A549 (cell line): ENCODE measurements around the gene SRGAP1. TPM values are rescaled to one million over a fixed set of nuclear protein-coding genes. Genes with fewer than 3 reads are reported as not detected.

ENCODE experiments used
- ATAC-seq, 2 experiments: fragments of 200-7000 bp in 1 of 2; fragments of >200 bp in 1 of 2; cut with Nextera tagmentation in 1 of 2; cut with Tn5 transposase in 1 of 2; 3 replicates each; pipeline versions ENCODE4 v1.8.0 to v1.9.1; 2018 to 2020; ENCODE audit warnings: mild to moderate bottlenecking in 1 of 2, moderate library complexity in 1 of 2
- CTCF ChIA-PET: fragments of 300-600 bp; sonication (Branson Sonifier 250); formaldehyde crosslinking; extraction: SDS; loops from one replicate; lab custom pipeline; 2021; ENCODE audit warnings: antibody characterized with exemption, inconsistent platforms; lab: Yijun Ruan, JAX
- POLR2A ChIA-PET: fragments of 350-600 bp; formaldehyde crosslinking; extraction: SDS; loops from one replicate; lab custom pipeline; 2021; ENCODE audit warnings: antibody characterized with exemption, inconsistent platforms; lab: Yijun Ruan, JAX
- DNase-seq, 2 experiments: peaks; one replicate each; pipeline versions ENCODE4 v3.0.0 to v3.0.0-alpha.2; 2011 to 2016; ENCODE audit warnings: low read depth in 1 of 2, low spot score in 1 of 2
- FAIRE-seq: peaks from 2 replicates; lab custom pipeline; 2011; peaks lifted over from hg19 to GRCh38; lab: Jason Lieb, UNC
- H3K27ac ChIP-seq, 2 experiments: fragments of >200 bp; sonication (Bioruptor Twin); formaldehyde crosslinking; 3 replicates each; pipeline ENCODE4 v1.5.1; 2016 to 2017
- H3K4me1 ChIP-seq: fragments of >200 bp; sonication (Bioruptor Twin); formaldehyde crosslinking; 3 replicates; pipeline ENCODE4 v1.6.1; 2016
- H3K4me2 ChIP-seq: fragments of >200 bp; sonication (Bioruptor Twin); formaldehyde crosslinking; 3 replicates; pipeline ENCODE4 v1.6.1; 2016
- H3K4me3 ChIP-seq: fragments of >200 bp; sonication (Bioruptor Twin); formaldehyde crosslinking; 3 replicates; pipeline ENCODE4 v1.5.1; 2016
- H3K9me3 ChIP-seq: fragments of >200 bp; sonication (Bioruptor Twin); formaldehyde crosslinking; 3 replicates; pipeline ENCODE4 v1.6.1; 2016
- CEBPB ChIP-seq, 2 experiments: fragments of >200 bp in 1 of 2; sonication (Bioruptor Twin) in 1 of 2; formaldehyde crosslinking in 1 of 2; IDR thresholded peaks; 2 replicates each; pipeline ENCODE4 v1.6.1; 2012 to 2016
- CHD2 ChIP-seq: fragments of 150-350 bp; IDR thresholded peaks from 2 replicates; pipeline ENCODE4 v1.6.1; 2014; ENCODE audit warnings: low read length; ENCODE audit not compliant: partially characterized antibody
- CHD4 ChIP-seq: fragments of 200-600 bp; sonication (generic); IDR thresholded peaks from 2 replicates; pipeline ENCODE4 v1.6.1; 2016; ENCODE audit warnings: antibody characterized with exemption, mild to moderate bottlenecking, borderline replicate concordance
- EHF ChIP-seq: fragments of 250-450 bp; sonication (Bioruptor Pico); IDR thresholded peaks from 2 replicates; pipeline ENCODE4 v1.5.0; 2020; ENCODE audit warnings: mild to moderate bottlenecking
- EP300 ChIP-seq, 2 experiments: fragments of >200 bp; sonication (Bioruptor Twin); formaldehyde crosslinking; IDR thresholded peaks; 2 replicates in 1 of 2; 3 replicates in 1 of 2; pipeline ENCODE4 v1.6.1; 2016 to 2017
- ESRRA ChIP-seq: fragments of 150-350 bp; IDR thresholded peaks from 2 replicates; pipeline ENCODE4 v1.6.1; 2014; ENCODE audit warnings: mild to moderate bottlenecking, low read length, borderline replicate concordance
- GATA3 ChIP-seq: IDR thresholded peaks from 2 replicates; pipeline ENCODE4 v1.6.1; 2012; ENCODE audit warnings: borderline replicate concordance
- HDAC2 ChIP-seq: fragments of 200-600 bp; sonication (generic); IDR thresholded peaks from 2 replicates; pipeline ENCODE4 v1.6.1; 2016
- HEYL ChIP-seq: fragments of 250-450 bp; sonication (Bioruptor Pico); IDR thresholded peaks from 2 replicates; pipeline ENCODE4 v1.8.0; 2021; ENCODE audit warnings: mild to moderate bottlenecking, moderate library complexity
- HOXB13 ChIP-seq: fragments of 250-450 bp; sonication (Bioruptor Pico); IDR thresholded peaks from 2 replicates; pipeline ENCODE4 v1.5.0; 2020; ENCODE audit warnings: low read depth, mild to moderate bottlenecking, moderate library complexity
- HOXB5 ChIP-seq: fragments of 250-450 bp; sonication (Bioruptor Pico); IDR thresholded peaks from 2 replicates; pipeline ENCODE4 v1.5.0; 2020; ENCODE audit warnings: mild to moderate bottlenecking, moderate library complexity
- JUN ChIP-seq, 2 experiments: fragments of >200 bp; sonication (Bioruptor Twin); formaldehyde crosslinking; IDR thresholded peaks; 2 replicates in 1 of 2; 3 replicates in 1 of 2; pipeline ENCODE4 v1.6.1; 2016 to 2017
- KDM1A ChIP-seq: fragments of 200-600 bp; sonication (generic); IDR thresholded peaks from 2 replicates; pipeline ENCODE4 v1.6.1; 2016; ENCODE audit warnings: low read depth, mild to moderate bottlenecking
- MAZ ChIP-seq: fragments of 150-350 bp; IDR thresholded peaks from 2 replicates; pipeline ENCODE4 v1.6.1; 2014; ENCODE audit warnings: antibody characterized with exemption, low read depth, low read length, borderline replicate concordance
- MYC ChIP-seq: IDR thresholded peaks from 2 replicates; pipeline ENCODE4 v1.6.1; 2012; ENCODE audit warnings: mild to moderate bottlenecking, inconsistent platforms, low read length, improper control_type of control experiment, borderline replicate concordance
- NFE2L2 ChIP-seq: fragments of 150-350 bp; conservative IDR thresholded peaks from 2 replicates; pipeline ENCODE4 v1.6.1; 2014; ENCODE audit warnings: low read length
- NPAS2 ChIP-seq: fragments of 250-450 bp; sonication (Bioruptor Pico); IDR thresholded peaks from 2 replicates; pipeline ENCODE4 v1.8.0; 2022; ENCODE audit warnings: mild to moderate bottlenecking, moderate library complexity, borderline replicate concordance
- PHF8 ChIP-seq: fragments of 200-600 bp; sonication (generic); IDR thresholded peaks from 2 replicates; pipeline ENCODE4 v1.6.1; 2016; ENCODE audit warnings: low read depth, mild to moderate bottlenecking, antibody characterized with exemption, moderate library complexity, borderline replicate concordance
- POLR2A ChIP-seq: IDR thresholded peaks from 2 replicates; pipeline ENCODE4 v1.6.1; 2012; ENCODE audit warnings: mild to moderate bottlenecking, low read length
- RCOR1 ChIP-seq: fragments of 150-350 bp; IDR thresholded peaks from 2 replicates; pipeline ENCODE4 v1.6.1; 2014; ENCODE audit warnings: antibody characterized with exemption, low read length, low read depth
- ZC3H11A ChIP-seq: fragments of 450-650 bp; IDR thresholded peaks from 2 replicates; pipeline ENCODE4 v1.6.1; 2014; ENCODE audit warnings: antibody characterized with exemption, mild to moderate bottlenecking
- ZNF302 ChIP-seq: fragments of 250-450 bp; sonication (Bioruptor Pico); IDR thresholded peaks from 2 replicates; pipeline ENCODE4 v1.9.0; 2021; ENCODE audit warnings: inconsistent platforms, mild to moderate bottlenecking, moderate library complexity
- ZSCAN20 ChIP-seq: fragments of 250-450 bp; sonication (Bioruptor Pico); IDR thresholded peaks from 2 replicates; pipeline ENCODE4 v1.8.0; 2022; ENCODE audit warnings: mild to moderate bottlenecking, moderate library complexity
- WGBS: methylation state at CpG from one replicate; pipeline ENCODE4 v1.1.6; 2017; ENCODE audit errors: missing lambda C conversion rate; 5-methylcytosine and 5-hydroxymethylcytosine counted together
- polyA plus RNA-seq, 4 experiments: library from polyadenylated mRNA; depleted of rRNA in 3 of 4; stranded (reverse); fragments of >200 nt; fragmentation: RNase III in 1 of 4; extraction: RNeasy Plus Mini Kit Qiagen cat#74134 plus additional on column Dnase treatment in 1 of 4; gene quantifications; 2 replicates in 3 of 4; 3 replicates in 1 of 4; pipeline ENCODE4 v1.2.3, GENCODE V29; 2011 to 2017
- TF ChIP-seq, protein P1 (sequence below): fragments of 450-650 bp; IDR thresholded peaks from 2 replicates; pipeline ENCODE4 v1.6.1; 2014; ENCODE audit warnings: antibody characterized with exemption
- TF ChIP-seq, protein P2 (sequence below): fragments of >200 bp; sonication (Bioruptor Twin); formaldehyde crosslinking; IDR thresholded peaks from 2 replicates; pipeline ENCODE4 v1.6.1; 2016
- TF ChIP-seq, protein P3 (sequence below): fragments of 250-450 bp; sonication (Bioruptor Pico); IDR thresholded peaks from 2 replicates; pipeline ENCODE4 v1.5.0; 2021; ENCODE audit warnings: mild to moderate bottlenecking, moderate library complexity, borderline replicate concordance
- TF ChIP-seq, protein P4 (sequence below): IDR thresholded peaks from 2 replicates; pipeline ENCODE4 v1.6.1; 2012
- TF ChIP-seq, protein P5 (sequence below): fragments of 150-350 bp; IDR thresholded peaks from 2 replicates; pipeline ENCODE4 v1.6.1; 2014; ENCODE audit warnings: low read depth, mild to moderate bottlenecking, low read length

Gene SRGAP1
- polyA plus RNA-seq, 2 of the 4 experiments (the other 2 are of a cell fraction): 7.9 to 22.9 TPM

DNA sequence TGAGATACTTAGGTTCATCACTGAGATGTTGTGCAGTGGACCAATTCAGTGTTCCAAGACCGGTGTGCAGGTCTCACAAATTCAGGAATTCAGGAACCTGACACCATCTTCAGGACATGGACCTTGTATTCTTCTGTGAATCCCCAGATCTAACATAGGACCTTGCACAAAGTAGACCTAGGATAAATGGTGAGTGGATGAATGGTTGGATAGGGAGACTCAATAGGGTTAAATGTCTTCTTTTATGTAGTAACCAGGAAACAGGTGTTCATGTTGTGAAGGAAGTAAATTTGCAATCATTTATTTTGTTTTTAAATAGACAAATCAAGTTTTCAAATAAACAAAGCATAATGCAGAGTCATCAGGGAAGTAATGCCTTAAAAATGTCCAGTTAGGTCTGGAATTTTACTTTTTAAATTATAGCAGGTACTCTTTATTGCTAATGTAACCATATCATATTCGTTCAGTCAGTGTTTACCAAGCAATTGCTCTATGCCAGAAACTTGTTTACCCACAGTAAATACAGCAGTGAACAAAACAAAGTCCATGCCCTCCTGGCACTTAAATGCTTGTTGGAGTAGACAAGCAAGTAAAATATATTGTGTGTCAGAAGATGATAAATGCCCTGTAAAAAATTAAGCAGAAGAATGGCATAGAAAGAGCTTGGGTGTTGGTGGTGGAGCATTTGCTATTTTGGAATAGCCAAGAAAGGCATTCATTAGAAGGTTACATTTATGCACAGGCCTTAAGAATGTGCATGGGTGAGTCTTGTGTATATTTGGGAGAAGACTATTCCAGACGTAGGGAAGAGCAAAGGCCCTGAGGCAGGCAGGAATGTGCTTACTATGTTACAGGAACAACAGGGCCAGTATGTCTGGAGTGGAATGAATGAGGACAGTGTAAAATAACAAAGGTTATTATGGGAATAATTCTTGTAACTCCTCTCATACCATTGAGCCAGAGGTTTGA lies 38.5 kb upstream of the SRGAP1 start (continued):
- TF ChIP-seq EHF (CRISPR knock-in tag) (peak; percentile 31; the same call in 1 of the 2 replicates), KDM1A (peak; percentile 90), MAZ (no peak), CEBPB (IDR thresholded peaks at IDR 0.05) (peak in 1 of 2 experiments; percentile 42; a peak in 1 of 4 replicates), JUN (IDR thresholded peaks at IDR 0.05) (peak in 1 of 2 experiments; percentile 31; a peak in 1 of 5 replicates), HDAC2 (peak; percentile 85; the same call in 1 of the 2 replicates), GATA3 (peak; percentile 92)
- TF ChIP-seq, protein P1, sequence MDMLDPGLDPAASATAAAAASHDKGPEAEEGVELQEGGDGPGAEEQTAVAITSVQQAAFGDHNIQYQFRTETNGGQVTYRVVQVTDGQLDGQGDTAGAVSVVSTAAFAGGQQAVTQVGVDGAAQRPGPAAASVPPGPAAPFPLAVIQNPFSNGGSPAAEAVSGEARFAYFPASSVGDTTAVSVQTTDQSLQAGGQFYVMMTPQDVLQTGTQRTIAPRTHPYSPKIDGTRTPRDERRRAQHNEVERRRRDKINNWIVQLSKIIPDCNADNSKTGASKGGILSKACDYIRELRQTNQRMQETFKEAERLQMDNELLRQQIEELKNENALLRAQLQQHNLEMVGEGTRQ: no peak

DNA sequence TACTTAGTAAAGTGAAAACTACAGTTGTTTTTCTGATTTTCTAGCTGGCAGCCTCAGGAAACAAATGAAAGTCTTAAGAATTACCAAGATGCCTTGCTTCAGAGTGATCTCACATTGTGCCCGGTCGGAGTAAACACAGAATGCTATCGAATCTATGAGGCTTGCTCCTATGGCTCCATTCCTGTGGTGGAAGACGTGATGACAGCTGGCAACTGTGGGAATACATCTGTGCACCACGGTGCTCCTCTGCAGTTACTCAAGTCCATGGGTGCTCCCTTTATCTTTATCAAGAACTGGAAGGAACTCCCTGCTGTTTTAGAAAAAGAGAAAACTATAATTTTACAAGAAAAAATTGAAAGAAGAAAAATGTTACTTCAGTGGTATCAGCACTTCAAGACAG lies 35.9 kb upstream of the SRGAP1 start:
- 89% methylated on average over 5 of the region's 5 CpGs for WGBS

DNA sequence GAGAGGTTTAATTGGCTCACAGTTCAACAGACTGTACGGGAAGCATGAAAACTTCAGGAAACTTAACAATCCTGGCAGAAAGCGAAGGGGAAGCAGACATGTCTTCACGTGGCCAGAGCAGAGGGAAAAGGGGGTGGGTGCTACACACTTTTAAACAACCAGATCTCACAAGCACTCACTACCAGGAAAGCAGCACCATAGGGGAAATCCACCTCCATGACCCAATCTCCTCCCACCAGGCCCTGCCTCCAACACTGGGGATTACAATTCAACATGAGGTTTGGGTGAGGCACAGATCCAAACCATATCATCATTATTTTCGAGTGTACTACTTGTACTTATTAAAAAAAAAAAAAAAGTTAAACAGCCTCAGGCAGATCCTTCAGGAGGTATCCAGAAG lies 34.9 kb upstream of the SRGAP1 start:
- Histone ChIP-seq H3K9me3 (no peaks in the 10 kb centered on the region), H3K27ac (no peak overlapping the region), H3K4me2 (no peak overlapping the region), H3K4me3 (no peak overlapping the region), H3K4me1 (peaks cover 33% of the 10 kb centered on the region)
- ChIA-PET POLR2A (no interaction called here), CTCF (interaction anchor here (0.6 to 0.7 kb wide), 4 partner anchors 17 to 707 kb away, joined by 3 read pairs; no protein-coding TSS in a partner anchor)
- 70% methylated on average over 4 of the region's 4 CpGs for WGBS
- TF ChIP-seq, protein P2, sequence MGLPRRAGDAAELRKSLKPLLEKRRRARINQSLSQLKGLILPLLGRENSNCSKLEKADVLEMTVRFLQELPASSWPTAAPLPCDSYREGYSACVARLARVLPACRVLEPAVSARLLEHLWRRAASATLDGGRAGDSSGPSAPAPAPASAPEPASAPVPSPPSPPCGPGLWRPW: no peak
- no peak for TF ChIP-seq HEYL
- TF ChIP-seq, protein P3, sequence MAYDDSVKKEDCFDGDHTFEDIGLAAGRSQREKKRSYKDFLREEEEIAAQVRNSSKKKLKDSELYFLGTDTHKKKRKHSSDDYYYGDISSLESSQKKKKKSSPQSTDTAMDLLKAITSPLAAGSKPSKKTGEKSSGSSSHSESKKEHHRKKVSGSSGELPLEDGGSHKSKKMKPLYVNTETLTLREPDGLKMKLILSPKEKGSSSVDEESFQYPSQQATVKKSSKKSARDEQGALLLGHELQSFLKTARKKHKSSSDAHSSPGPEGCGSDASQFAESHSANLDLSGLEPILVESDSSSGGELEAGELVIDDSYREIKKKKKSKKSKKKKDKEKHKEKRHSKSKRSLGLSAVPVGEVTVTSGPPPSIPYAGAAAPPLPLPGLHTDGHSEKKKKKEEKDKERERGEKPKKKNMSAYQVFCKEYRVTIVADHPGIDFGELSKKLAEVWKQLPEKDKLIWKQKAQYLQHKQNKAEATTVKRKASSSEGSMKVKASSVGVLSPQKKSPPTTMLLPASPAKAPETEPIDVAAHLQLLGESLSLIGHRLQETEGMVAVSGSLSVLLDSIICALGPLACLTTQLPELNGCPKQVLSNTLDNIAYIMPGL (CRISPR knock-in tag): no peak
- TF ChIP-seq HOXB5: no peak
- TF ChIP-seq HOXB13: no peak
- no peak for TF ChIP-seq MYC
- TF ChIP-seq, protein P4, sequence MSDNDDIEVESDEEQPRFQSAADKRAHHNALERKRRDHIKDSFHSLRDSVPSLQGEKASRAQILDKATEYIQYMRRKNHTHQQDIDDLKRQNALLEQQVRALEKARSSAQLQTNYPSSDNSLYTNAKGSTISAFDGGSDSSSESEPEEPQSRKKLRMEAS: no peak
- no peak for TF ChIP-seq POLR2A
- TF ChIP-seq EP300 (IDR thresholded peaks at IDR 0.05): no peak
- no peak for TF ChIP-seq CHD2
- TF ChIP-seq NFE2L2: no peak
- no peak for TF ChIP-seq KDM1A
- no peak for TF ChIP-seq CHD4
- TF ChIP-seq ZSCAN20 (CRISPR knock-in tag): no peak
- no peak for TF ChIP-seq PHF8
- TF ChIP-seq, protein P5, sequence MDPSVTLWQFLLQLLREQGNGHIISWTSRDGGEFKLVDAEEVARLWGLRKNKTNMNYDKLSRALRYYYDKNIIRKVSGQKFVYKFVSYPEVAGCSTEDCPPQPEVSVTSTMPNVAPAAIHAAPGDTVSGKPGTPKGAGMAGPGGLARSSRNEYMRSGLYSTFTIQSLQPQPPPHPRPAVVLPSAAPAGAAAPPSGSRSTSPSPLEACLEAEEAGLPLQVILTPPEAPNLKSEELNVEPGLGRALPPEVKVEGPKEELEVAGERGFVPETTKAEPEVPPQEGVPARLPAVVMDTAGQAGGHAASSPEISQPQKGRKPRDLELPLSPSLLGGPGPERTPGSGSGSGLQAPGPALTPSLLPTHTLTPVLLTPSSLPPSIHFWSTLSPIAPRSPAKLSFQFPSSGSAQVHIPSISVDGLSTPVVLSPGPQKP: no peak
- TF ChIP-seq RCOR1: no peak
- no peak for TF ChIP-seq NPAS2 (CRISPR knock-in tag)
- ATAC-seq: no peak
- DNase-seq: no peak
- no peak for FAIRE-seq

More for the DNA sequence above, 35.9 kb upstream of the SRGAP1 start:
- DNase-seq (no peak), ATAC-seq (no peak), FAIRE-seq (peak; percentile 54)
- ChIA-PET POLR2A (interaction anchor here (0.6 kb wide), 1 partner anchor 636 kb away, joined by 3 read pairs; no protein-coding TSS in a partner anchor), CTCF (no interaction called here)
- Histone ChIP-seq H3K27ac (no peak overlapping the region), H3K9me3 (no peaks in the 10 kb centered on the region), H3K4me3 (no peak overlapping the region), H3K4me1 (peaks cover 40% of the 10 kb centered on the region), H3K4me2 (no peak overlapping the region)
- TF ChIP-seq ZNF302 (no peak), ESRRA (no peak), EP300 (IDR thresholded peaks at IDR 0.05) (no peak), ZC3H11A (no peak), MYC (no peak)
